ENCODE measurements around the gene BAG1. TPM values are rescaled to one million over a fixed set of nuclear protein-coding genes. Genes with fewer than 3 reads are reported as not detected.

The BAG1 gene
- total RNA-seq, 1 donor from 2014 or later, result 43.3 TPM

DNA sequence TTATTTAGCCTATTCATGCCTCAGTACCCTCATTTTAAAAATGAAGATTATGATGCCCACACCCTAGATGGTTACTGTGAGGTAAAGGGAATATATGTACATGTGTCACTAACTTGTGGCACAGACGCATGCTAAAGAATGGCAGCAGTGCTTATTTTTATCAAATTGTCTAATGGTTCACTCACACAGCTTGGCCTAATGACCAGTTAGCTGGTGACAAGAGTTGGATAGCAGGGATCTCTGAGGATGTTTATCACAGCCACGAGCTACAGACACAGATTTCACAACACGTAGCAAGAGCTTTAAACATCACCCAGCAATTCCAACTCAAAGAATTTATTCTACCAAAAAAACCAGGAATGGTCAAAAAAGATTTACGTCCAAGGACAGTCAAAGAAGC lies 7.2 kb downstream of the BAG1 start:
- peaks cover 67% of the 10 kb centered on the region for H3K36me3 ChIP-seq (ENCODE audit: insufficient read depth, low read length)
- no peak overlapping the region for H2AFZ ChIP-seq (ENCODE audit: low read depth, low read length)

DNA sequence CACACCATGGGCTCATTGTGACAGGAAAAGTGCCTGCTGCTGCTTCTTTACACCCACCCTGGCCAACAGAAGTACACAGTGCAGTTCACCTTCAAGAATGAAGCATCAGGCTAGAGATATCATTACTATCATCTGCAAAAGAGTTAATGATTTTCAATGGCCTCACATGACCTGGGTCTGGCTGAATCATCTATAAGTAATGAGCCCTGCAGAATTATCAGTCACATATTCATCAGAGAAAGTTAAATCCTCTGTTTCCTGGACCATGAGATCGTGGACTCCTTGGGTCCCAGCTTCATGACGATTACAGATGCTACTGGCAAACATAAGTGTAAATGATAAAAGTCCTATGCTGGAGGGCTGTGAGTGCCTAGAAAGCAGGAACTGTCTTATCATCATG lies 8.3 kb downstream of the BAG1 start:
- Mint-ChIP-seq H3K36me3 (ENCODE audit: low read depth, unreplicated experiment) (peaks cover 9% of the 10 kb centered on the region), H3K4me3 (ENCODE audit: unreplicated experiment) (no peak overlapping the region), H3K9me3 (ENCODE audit: unreplicated experiment) (peaks cover 2% of the 10 kb centered on the region), H3K27ac (ENCODE audit: unreplicated experiment) (no peak overlapping the region), H3K27me3 (ENCODE audit: low read depth, unreplicated experiment) (no peaks in the 10 kb centered on the region), H3K4me1 (ENCODE audit: low read depth, unreplicated experiment) (no peaks in the 10 kb centered on the region)
- no peak overlapping the region for H3K4me2 ChIP-seq (ENCODE audit: low read length)
- H3K79me2 ChIP-seq (ENCODE audit: insufficient read depth, low read length), result no peaks in the 10 kb centered on the region
- TF ChIP-seq EZH2 (IDR thresholded peaks at IDR 0.05; ENCODE audit: insufficient read depth, low read length), result no peak
- TF ChIP-seq, protein P1, sequence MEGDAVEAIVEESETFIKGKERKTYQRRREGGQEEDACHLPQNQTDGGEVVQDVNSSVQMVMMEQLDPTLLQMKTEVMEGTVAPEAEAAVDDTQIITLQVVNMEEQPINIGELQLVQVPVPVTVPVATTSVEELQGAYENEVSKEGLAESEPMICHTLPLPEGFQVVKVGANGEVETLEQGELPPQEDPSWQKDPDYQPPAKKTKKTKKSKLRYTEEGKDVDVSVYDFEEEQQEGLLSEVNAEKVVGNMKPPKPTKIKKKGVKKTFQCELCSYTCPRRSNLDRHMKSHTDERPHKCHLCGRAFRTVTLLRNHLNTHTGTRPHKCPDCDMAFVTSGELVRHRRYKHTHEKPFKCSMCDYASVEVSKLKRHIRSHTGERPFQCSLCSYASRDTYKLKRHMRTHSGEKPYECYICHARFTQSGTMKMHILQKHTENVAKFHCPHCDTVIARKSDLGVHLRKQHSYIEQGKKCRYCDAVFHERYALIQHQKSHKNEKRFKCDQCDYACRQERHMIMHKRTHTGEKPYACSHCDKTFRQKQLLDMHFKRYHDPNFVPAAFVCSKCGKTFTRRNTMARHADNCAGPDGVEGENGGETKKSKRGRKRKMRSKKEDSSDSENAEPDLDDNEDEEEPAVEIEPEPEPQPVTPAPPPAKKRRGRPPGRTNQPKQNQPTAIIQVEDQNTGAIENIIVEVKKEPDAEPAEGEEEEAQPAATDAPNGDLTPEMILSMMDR (IDR thresholded peaks at IDR 0.05; ENCODE audit: insufficient read depth, low read depth, low read length), result no peak
- H3K36me3 ChIP-seq (ENCODE audit: insufficient read depth, low read length), result peaks cover 62% of the 10 kb centered on the region
- no peak for FAIRE-seq
- no peak overlapping the region for H3K4me3 ChIP-seq (ENCODE audit: insufficient read depth, low read depth, low read length)
- H3K27me3 ChIP-seq (ENCODE audit: insufficient read depth, low read length), result no peaks in the 10 kb centered on the region
- H3K27ac ChIP-seq (ENCODE audit: low read depth, low read length), result no peak overlapping the region
- H4K20me1 ChIP-seq (ENCODE audit: insufficient read depth, low read length), result peaks cover 5% of the 10 kb centered on the region
- no peaks in the 10 kb centered on the region for H3K9me3 ChIP-seq (ENCODE audit: insufficient read depth, low read depth, low read length)
- H2AFZ ChIP-seq (ENCODE audit: low read depth, low read length), result no peak overlapping the region
- no peak for DNase-seq (ENCODE audit: low read depth)
- no peaks in the 10 kb centered on the region for H3K4me1 ChIP-seq (ENCODE audit: insufficient read depth, low read length)
- no peak overlapping the region for H3K9ac ChIP-seq (ENCODE audit: low read length)

More for the DNA sequence above, 7.2 kb downstream of the BAG1 start:
- no peaks in the 10 kb centered on the region for H3K9me3 ChIP-seq (ENCODE audit: insufficient read depth, low read depth, low read length)
- H3K4me3 Mint-ChIP-seq (ENCODE audit: unreplicated experiment), result no peak overlapping the region
- FAIRE-seq (no peak), DNase-seq (ENCODE audit: low read depth) (no peak)
- no peak for TF ChIP-seq EZH2 (IDR thresholded peaks at IDR 0.05; ENCODE audit: insufficient read depth, low read length)
- TF ChIP-seq, protein P1 (IDR thresholded peaks at IDR 0.05; ENCODE audit: insufficient read depth, low read depth, low read length), result no peak
- no peak overlapping the region for H3K27ac Mint-ChIP-seq (ENCODE audit: unreplicated experiment)
- H3K27ac ChIP-seq (ENCODE audit: low read depth, low read length), result no peak overlapping the region
- peaks cover 2% of the 10 kb centered on the region for H3K9me3 Mint-ChIP-seq (ENCODE audit: unreplicated experiment)
- H3K27me3 ChIP-seq (ENCODE audit: insufficient read depth, low read length), result no peaks in the 10 kb centered on the region
- no peaks in the 10 kb centered on the region for H3K27me3 Mint-ChIP-seq (ENCODE audit: low read depth, unreplicated experiment)
- no peak overlapping the region for H3K4me2 ChIP-seq (ENCODE audit: low read length)
- H3K9ac ChIP-seq (ENCODE audit: low read length), result no peak overlapping the region
- no peaks in the 10 kb centered on the region for H3K4me1 ChIP-seq (ENCODE audit: insufficient read depth, low read length)
- no peaks in the 10 kb centered on the region for H3K4me1 Mint-ChIP-seq (ENCODE audit: low read depth, unreplicated experiment)
- peaks cover 12% of the 10 kb centered on the region for H3K36me3 Mint-ChIP-seq (ENCODE audit: low read depth, unreplicated experiment)
- H4K20me1 ChIP-seq (ENCODE audit: insufficient read depth, low read length), result peaks cover 5% of the 10 kb centered on the region
- H3K4me3 ChIP-seq (ENCODE audit: insufficient read depth, low read depth, low read length), result no peak overlapping the region
- H3K79me2 ChIP-seq (ENCODE audit: insufficient read depth, low read length), result peaks cover 6% of the 10 kb centered on the region

- Mint-ChIP-seq H3K27me3 (ENCODE audit: low read depth, unreplicated experiment) (no peaks in the 10 kb centered on the region), H3K36me3 (ENCODE audit: low read depth, unreplicated experiment) (peaks cover 9% of the 10 kb centered on the region), H3K27ac (ENCODE audit: unreplicated experiment) (no peak overlapping the region), H3K9me3 (ENCODE audit: unreplicated experiment) (peaks cover 2% of the 10 kb centered on the region), H3K4me1 (ENCODE audit: low read depth, unreplicated experiment) (peaks cover 6% of the 10 kb centered on the region), H3K4me3 (ENCODE audit: unreplicated experiment) (no peak overlapping the region)
- H3K9me3 ChIP-seq (ENCODE audit: insufficient read depth, low read depth, low read length), result no peaks in the 10 kb centered on the region
- no peaks in the 10 kb centered on the region for H3K27me3 ChIP-seq (ENCODE audit: insufficient read depth, low read length)
- FAIRE-seq (no peak), DNase-seq (ENCODE audit: low read depth) (no peak)
- no peaks in the 10 kb centered on the region for H3K4me1 ChIP-seq (ENCODE audit: insufficient read depth, low read length)
- peaks cover 55% of the 10 kb centered on the region for H3K36me3 ChIP-seq (ENCODE audit: insufficient read depth, low read length)
- H3K9ac ChIP-seq (ENCODE audit: low read length), result no peak overlapping the region
- no peak for TF ChIP-seq EZH2 (IDR thresholded peaks at IDR 0.05; ENCODE audit: insufficient read depth, low read length)
- TF ChIP-seq, protein P1 (IDR thresholded peaks at IDR 0.05; ENCODE audit: insufficient read depth, low read depth, low read length), result no peak
- no peak overlapping the region for H2AFZ ChIP-seq (ENCODE audit: low read depth, low read length)
- H3K4me3 ChIP-seq (ENCODE audit: insufficient read depth, low read depth, low read length), result no peak overlapping the region
- no peaks in the 10 kb centered on the region for H3K79me2 ChIP-seq (ENCODE audit: insufficient read depth, low read length)
- no peak overlapping the region for H3K27ac ChIP-seq (ENCODE audit: low read depth, low read length)
- H3K4me2 ChIP-seq (ENCODE audit: low read length), result no peak overlapping the region
- H4K20me1 ChIP-seq (ENCODE audit: insufficient read depth, low read length), result peaks cover 5% of the 10 kb centered on the region
Observed at GRCh38 chr9:33255471-33255870, 9.0 kb downstream of the BAG1 start.

All from astrocyte (in vitro differentiated cells and primary cell).